Measurements from ENCODE around the gene CTSZ.
A peak's percentile ranks its signal among the peaks of the same experiment; 100 is the strongest.
"Not testable (repeated sequence)": the region's sequence is repeated elsewhere in the genome, so short reads cannot be mapped to it uniquely, and the experiment has no call there.

CTSZ gene

GRCh38 chr20:58995461-58996225 is 11.4 kb downstream of the CTSZ start:
- DNase-seq = no peak

DNA sequence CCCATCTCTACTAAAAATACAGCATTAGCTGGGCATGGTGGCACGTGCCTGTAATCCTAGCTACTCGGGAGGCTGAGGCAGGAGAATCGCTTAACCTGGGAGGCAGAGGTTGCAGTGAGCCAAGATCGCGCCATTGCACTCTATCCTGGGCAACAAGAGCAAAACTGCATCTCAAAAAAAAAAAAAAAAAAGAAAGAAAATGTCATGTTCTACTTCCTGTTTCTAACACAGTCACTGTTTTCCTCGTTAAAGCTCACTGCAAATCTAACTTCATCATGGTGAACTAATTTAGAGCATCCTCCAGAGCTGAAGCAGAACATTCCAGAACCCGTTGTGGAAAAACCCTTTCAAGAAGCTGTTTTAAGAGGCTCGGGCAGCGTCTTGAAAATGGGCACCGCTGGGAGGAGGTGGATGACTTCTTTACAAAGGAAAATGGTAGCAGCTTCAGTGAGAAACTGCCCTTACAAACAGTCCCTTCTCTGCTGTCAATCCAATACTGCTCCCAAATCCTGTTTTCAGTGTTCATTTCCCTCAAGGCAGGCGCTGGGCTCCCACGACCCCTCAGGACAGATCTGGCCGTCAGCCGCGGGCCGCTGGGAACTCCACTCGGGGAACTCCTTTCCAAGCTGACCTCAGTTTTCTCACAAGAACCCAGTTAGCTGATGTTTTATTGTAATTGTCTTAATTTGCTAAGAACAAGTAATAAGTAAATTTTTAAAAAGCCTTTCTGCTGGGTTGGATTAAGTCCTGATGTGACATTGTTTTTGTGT is 12.5 kb downstream of the CTSZ start:
- DNase-seq = no peak

DNA sequence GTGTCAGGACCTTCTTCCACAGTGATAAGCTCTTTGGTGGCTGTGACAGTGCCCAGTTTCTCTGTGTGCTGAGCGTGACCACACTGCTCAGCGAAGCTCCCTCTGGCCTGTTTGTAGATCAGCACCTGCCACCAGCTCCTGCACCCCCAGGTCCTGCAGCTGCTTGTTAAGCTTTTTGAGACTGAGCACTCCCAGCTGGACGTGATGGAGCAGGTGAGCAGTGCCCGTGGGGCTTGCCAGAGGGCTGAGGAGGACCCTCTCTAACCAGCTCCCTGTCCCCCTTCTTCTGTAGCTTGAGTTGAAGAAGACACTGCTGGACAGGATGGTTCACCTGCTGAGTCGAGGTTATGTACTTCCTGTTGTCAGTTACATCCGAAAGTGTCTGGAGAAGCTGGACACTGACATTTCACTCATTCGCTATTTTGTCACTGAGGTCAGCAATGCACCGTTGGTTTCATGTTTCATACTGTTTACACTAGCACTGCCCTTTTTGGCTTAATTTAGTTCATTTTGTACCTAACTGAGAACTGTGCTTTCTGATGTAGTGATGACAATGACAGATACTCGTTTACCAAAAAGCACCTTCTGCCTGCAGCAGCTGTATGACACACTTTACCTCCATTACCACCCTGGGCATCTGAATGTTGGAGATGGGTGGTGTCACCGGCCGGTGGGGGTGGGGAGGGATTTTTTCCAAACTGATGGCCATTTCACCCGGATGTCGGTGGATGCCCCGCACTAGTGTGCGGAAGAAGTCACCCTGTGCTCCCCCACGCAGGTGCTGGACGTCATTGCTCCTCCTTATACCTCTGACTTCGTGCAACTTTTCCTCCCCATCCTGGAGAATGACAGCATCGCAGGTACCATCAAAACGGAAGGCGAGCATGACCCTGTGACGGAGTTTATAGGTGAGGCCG is 13.5 kb downstream of the CTSZ start:
- DNase-seq = no peak

DNA sequence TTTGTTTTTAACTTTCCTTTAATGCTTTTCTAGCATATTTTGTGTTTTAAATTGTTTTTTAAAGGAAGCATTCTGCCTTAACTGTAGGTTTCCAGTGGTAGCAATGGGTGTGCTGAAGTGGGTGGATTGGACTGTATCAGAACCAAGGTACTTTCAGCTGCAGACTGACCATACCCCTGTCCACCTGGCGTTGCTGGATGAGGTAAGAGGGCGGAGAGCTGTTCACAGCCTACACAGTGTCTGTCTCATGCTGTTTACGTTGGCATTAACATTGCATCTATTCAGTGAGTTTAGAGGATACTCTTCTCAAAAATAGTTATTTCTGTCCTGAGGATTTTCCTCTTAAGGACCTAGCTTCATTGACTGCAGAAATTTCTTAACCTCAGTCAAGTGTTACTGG is 14.1 kb downstream of the CTSZ start:
- DNase-seq = no peak

DNA sequence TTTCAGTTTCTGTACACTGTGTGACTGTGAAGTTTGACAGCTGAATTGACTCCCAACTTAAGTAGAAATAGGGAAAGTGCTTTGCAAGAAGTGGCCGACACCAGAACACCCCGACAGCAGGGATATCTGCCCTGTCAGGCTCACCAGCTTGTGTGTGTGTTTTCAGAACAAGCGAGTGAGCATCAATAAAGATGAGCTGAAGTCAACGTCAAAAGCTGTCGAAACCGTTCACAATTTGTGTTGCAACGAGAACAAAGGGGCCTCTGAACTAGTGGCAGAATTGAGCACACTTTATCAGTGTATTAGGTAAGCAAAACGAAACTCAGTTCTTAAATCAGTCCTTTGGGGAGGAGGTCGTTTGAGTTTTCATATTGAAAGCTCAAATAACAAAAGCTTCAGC is 15.3 kb downstream of the CTSZ start:
- DNase-seq = no peak

- DNase-seq = no peak
These were observed 16.2 kb downstream of the CTSZ start for GRCh38 chr20:58990651-58991445.

DNA sequence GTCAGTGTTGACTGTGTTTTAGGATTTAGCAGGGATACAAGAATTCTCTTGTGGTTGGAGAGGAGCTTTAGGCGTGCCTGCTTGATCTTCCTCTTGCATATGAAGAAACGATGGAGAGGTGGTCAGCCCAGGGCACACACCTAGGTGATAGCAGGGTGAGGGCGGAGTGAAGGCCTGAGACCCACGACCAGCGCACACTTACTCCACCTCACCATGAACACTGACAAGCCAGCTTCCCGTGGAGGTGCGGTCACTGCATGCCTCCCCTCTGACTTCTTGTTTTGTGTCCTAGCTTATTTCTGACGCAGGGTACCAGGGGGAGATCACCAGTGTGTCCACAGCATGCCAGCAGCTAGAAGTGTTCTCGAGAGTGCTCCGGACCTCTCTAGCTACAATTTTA is 17.9 kb downstream of the CTSZ start:
- no peak for DNase-seq

GRCh38 chr20:58988565-58988882 is 18.5 kb downstream of the CTSZ start:
- no peak for DNase-seq

DNA sequence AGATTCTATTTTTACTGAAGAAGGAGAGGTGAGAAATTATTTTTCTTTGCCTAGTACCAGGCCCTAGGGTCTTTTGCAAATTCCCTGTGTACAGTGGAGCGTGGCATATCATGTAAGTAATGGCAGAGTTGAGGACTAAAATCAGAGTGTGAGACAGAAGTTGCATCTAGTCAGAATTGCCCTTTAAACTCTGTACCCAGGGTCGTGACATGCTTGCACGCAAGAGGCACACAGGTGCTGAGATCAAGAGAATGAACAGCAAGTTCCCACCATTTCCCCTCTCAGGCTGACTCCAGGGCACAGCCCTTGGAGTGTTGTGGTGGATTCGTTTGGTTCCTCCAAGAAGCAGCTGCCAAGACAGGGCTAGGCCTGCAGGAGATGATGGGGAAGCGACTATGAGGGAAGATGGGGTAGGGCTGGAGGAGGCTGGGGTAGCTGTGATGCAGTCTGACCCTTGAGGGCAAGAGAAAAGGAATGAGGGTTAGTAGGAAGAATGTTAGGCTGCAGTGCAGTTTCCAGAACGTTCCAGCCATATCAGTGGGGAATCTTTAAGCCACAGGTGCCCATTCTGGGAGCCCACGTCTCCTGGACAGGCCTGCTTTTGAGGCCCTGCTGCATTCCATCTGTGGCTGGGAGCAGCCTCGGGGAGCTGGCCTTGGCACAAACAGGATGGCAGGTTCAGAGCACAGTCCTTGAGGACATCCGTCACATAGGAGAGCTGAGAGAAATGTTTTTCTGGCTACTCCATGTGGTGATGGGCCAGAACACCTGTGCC is 19.1 kb downstream of the CTSZ start:
- no peak for DNase-seq

- DNase-seq = no peak
These were observed 20.0 kb downstream of the CTSZ start for GRCh38 chr20:58986968-58987517.

GRCh38 chr20:58986286-58986967 is 20.6 kb downstream of the CTSZ start:
- DNase-seq = no peak

- no peak for DNase-seq
These were observed 21.4 kb downstream of the CTSZ start for GRCh38 chr20:58985656-58986055.

GRCh38 chr20:58984691-58985090 is 22.4 kb downstream of the CTSZ start:
- no peak for DNase-seq

DNA sequence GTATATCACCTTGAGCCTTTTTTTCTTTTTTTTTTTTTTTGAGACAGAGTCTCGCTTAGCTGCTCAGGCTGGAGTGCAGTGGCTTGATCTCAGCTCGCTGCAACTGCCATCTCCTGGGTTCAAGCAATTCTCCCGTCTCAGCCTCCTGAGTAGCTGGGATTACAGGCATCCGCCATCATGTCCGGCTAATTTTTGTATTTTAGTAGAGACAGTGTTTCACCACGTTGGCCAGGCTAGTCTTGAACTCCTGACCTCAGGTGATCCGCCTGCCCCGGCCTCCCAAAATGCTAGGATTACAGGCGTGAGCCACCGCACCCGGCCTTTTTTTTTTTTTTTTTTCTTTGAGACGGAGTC is 24.0 kb downstream of the CTSZ start:
- DNase-seq = not testable (repeated sequence)

DNA sequence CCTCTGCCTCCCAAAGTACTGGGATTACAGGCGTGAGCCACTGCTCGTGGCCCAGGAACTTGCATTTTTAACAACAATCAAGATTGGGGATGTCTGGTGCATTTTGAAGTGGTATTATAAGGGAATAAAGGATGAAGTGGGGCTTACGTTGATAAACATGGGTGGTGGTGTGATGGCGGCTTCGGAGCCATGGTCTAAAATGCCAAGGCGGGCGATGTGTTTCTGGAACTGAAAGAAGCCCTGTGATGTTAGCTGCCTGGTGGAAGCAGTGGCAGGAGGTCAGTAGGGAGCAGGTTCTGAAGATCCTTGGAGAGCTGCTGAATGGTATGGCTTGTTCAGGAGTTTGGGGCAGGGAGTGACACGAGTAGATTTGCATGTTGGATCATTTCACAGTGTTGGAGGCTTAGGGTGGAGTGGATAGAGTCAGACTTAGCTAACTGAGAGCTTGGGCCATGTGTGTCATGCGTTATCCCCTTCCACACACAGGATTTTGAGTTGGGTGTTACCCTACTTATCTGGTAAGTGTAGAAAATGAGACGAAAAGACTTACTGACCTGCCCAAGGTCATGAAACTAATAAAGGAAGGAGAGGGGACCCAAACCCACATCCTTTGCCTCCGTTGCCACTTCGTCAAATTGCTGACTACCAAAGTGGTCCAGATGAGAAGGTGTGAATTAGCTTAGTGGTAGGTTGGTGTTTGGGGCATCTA is 24.5 kb downstream of the CTSZ start:
- DNase-seq = no peak

GRCh38 chr20:58981628-58982364 is 25.3 kb downstream of the CTSZ start:
- no peak for DNase-seq

- peak; percentile 94 for DNase-seq
These were observed 26.1 kb downstream of the CTSZ start, which contains the start of gene NELFCD for GRCh38 chr20:58980711-58981627. Gene NELFCD, plus strand, starts transcription at chr20:58981256. Its CDS starts 54 bp downstream, at chr20:58981310.

All from NCI-H2171 (cell line).